ENCODE data around the gene LRFN4. TPM values are rescaled to one million over a fixed set of nuclear protein-coding genes. Genes with fewer than 3 reads are reported as not detected.

Gene LRFN4
- total RNA-seq, 4 donors from 2014 or later, result 1.5 to 17.0 (median 5.4) TPM

DNA sequence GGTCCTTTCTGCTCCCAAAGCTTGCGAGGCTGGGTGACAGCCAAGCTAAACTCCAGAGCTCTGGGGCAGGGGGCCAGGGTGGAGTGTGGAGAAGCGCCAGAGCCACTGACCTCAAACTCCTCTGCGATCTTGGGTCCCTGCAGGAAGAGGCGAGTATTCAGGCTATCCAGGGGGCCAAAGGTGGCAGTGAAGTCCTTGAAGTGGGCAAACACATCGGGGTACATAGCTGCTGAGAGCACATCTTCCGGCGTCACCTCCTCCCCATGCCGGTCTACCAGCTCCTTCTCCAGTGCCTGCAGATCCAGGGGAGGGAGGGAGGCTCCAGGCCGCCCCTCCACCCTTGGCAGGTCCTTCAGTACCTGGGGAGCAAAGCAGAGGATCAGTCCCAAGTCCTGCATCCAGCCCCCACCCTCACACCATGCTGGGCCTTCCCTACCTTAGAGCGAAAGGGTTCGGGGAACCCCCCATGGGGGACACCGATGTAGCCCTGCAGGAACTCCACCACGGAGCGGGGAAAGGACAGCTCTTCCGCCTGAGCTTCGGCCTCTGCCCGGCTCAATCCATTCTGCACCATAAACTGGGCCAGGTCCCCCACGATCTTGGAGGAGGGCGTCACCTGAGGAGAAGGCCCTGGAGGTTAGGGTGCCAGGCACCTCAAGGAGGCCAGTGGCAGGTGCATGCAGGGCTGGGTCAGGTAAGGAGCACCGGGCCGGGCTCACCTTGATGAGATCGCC is 7.2 kb upstream of the LRFN4 start:
- Histone ChIP-seq H3K4me3 (no peak overlapping the region), H3K27me3 (no peaks in the 10 kb centered on the region), H3K9me3 (no peaks in the 10 kb centered on the region), H3K36me3 (no peaks in the 10 kb centered on the region), H3K27ac (no peak overlapping the region), H3K4me1 (no peaks in the 10 kb centered on the region)
- intact Hi-C loops (cut with DNase I; ENCODE audit: low total_unique reads), result no loop called here
- DNase-seq, result no peak
- TF ChIP-seq, protein P1, sequence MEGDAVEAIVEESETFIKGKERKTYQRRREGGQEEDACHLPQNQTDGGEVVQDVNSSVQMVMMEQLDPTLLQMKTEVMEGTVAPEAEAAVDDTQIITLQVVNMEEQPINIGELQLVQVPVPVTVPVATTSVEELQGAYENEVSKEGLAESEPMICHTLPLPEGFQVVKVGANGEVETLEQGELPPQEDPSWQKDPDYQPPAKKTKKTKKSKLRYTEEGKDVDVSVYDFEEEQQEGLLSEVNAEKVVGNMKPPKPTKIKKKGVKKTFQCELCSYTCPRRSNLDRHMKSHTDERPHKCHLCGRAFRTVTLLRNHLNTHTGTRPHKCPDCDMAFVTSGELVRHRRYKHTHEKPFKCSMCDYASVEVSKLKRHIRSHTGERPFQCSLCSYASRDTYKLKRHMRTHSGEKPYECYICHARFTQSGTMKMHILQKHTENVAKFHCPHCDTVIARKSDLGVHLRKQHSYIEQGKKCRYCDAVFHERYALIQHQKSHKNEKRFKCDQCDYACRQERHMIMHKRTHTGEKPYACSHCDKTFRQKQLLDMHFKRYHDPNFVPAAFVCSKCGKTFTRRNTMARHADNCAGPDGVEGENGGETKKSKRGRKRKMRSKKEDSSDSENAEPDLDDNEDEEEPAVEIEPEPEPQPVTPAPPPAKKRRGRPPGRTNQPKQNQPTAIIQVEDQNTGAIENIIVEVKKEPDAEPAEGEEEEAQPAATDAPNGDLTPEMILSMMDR (IDR thresholded peaks at IDR 0.05), result no peak

DNA sequence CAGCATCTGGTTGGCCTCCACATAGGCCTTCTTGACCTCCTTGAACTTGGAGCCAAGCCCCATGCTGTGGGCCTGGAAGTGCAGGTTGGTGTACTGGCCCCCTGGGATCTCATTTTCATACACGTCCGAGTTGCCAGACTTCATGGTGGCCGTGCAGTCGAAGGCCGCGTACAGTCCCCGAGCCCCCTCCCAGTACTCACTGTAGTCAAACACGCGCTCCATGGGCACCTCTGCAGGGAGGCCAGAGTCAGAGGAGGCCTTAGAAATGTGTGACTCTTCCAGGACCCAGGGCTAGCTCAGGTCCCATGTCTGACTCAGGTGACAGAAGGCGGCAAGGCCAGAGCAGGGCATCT is 6.7 kb upstream of the LRFN4 start:
- TF ChIP-seq, protein P1 (IDR thresholded peaks at IDR 0.05), result no peak
- no peak for TF ChIP-seq POLR2A (IDR thresholded peaks at IDR 0.05)
- Histone ChIP-seq H3K27ac (no peak overlapping the region), H3K4me3 (no peak overlapping the region), H3K36me3 (no peaks in the 10 kb centered on the region), H3K4me1 (peaks cover 0 to 3% of the 10 kb centered on the region in 2 donors), H3K9me3 (no peaks in the 10 kb centered on the region), H3K27me3 (no peaks in the 10 kb centered on the region)
- intact Hi-C loops (cut with DNase I; ENCODE audit: low total_unique reads), result no loop called here
- DNase-seq, result no peak

DNA sequence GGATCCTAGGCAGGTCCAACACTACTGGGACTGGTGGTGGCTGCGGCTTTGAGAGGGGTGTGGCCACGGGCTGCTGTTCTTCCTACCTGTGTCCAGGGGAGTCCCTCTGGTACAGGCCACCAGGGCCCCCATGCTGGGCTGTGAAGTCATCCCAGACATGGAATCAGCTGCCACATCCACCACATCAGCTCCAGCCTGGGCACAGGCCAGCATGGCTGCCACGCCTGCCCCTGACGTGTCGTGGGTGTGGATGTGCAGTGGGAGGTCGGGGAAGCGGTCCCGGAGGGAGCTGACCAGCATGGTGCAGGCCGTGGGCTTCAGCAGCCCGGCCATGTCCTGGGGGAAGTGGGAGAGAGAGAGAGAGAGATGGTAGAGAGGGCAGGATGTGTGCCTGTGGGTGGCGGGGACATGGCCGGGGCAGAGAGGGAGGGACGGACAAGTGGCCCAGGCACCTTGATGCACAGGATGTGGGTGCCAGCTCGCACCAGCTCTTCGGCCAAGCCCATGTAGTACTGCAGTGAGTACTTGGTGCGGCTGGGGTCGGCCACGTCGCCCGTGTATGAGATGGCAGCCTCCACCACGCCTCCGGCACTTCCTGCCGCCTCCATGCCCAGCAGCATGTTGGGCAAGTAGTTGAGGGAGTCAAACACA is 6.2 kb upstream of the LRFN4 start:
- no peaks in the 10 kb centered on the region for H3K36me3 ChIP-seq
- no peaks in the 10 kb centered on the region for H3K9me3 ChIP-seq
- peaks cover 0 to 8% of the 10 kb centered on the region in 2 donors for H3K4me1 ChIP-seq
- intact Hi-C loops (cut with DNase I; ENCODE audit: low total_unique reads), result no loop called here
- no peak overlapping the region for H3K27ac ChIP-seq
- TF ChIP-seq, protein P1 (IDR thresholded peaks at IDR 0.05), result no peak
- no peak for TF ChIP-seq POLR2A (IDR thresholded peaks at IDR 0.05)
- no peak overlapping the region for H3K4me3 ChIP-seq
- no peaks in the 10 kb centered on the region for H3K27me3 ChIP-seq
- peak in 1 of 2 donors; percentile 14 for DNase-seq

DNA sequence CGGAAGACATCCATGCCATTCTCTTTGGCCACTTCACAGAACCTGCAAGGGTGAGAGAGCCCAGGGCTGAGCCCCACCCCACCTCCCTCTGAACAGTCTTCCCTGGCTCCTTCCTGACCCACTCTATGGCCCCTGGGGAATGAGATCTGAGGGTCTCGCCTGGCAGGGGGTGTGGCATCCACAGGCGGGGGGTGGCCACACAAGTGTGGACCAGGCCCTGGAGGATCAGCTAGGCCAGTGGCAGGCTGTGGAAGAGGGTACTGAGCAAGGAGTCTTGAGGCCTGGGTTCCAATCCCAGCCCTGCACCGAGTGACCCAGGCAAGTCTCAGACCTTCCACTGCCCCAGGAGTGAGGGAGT is 5.6 kb upstream of the LRFN4 start:
- no peaks in the 10 kb centered on the region for H3K36me3 ChIP-seq
- intact Hi-C loops (cut with DNase I; ENCODE audit: low total_unique reads), result no loop called here
- peaks cover 0 to 8% of the 10 kb centered on the region in 2 donors for H3K4me1 ChIP-seq
- H3K9me3 ChIP-seq, result no peaks in the 10 kb centered on the region
- H3K27ac ChIP-seq, result no peak overlapping the region
- TF ChIP-seq POLR2A (IDR thresholded peaks at IDR 0.05), result no peak
- TF ChIP-seq, protein P1 (IDR thresholded peaks at IDR 0.05), result no peak
- DNase-seq, result no peak
- no peaks in the 10 kb centered on the region for H3K27me3 ChIP-seq
- H3K4me3 ChIP-seq, result no peak overlapping the region

DNA sequence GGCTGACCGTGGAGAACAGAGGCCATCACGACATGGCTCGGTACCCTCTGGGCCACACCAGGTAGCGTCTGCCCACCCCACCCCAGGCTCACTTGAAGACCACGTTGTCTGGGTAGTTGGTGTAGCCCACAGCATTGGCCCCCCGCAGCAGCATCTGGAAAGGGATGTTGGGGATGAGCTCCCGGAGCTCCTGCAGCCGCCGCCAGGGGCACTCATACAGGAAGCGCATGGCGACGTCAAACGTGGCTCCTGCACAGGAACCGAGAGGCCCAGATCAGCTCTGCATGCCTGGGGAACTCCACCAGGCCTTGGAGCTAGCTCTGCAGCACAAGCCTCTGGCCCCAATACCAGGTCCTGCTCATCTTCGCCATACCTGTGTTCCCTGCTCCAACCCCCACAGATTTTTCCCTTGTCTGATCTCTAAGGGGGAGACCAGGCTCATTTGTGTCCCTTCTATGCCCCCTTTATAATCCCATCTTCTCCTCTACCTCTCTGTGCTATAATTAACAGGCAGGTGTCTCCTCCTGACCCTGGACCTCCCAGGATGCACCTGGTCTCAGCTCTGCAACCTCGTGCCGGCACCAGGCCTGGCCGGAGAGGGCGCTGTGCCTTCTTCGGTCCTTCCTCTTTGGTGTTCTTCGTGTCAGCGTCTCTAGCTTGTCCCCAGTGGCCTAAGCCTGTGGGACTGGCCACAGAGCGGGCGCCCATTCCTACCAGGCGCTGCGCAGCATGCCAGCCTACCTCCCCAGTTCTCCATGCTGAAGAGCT is 5.0 kb upstream of the LRFN4 start:
- Histone ChIP-seq H3K27ac (no peak overlapping the region), H3K4me3 (no peak overlapping the region), H3K27me3 (no peaks in the 10 kb centered on the region), H3K4me1 (peaks cover 0 to 8% of the 10 kb centered on the region in 2 donors), H3K36me3 (no peaks in the 10 kb centered on the region), H3K9me3 (no peaks in the 10 kb centered on the region)
- no peak for DNase-seq
- intact Hi-C loops (cut with DNase I; ENCODE audit: low total_unique reads), result no loop called here
- TF ChIP-seq, protein P1 (IDR thresholded peaks at IDR 0.05), result no peak
- TF ChIP-seq POLR2A (IDR thresholded peaks at IDR 0.05), result no peak

Measured in uterus (tissue), 4 donors.